HG03457 (cell line): Measurements from ENCODE around the gene BRK1.
"Not testable (repeated sequence)": the region's sequence is repeated elsewhere in the genome, so short reads cannot be mapped to it uniquely, and the experiment has no call there.

Source experiments
- ATAC-seq: cut with Tn5 transposase; IDR thresholded peaks from one replicate; pipeline ENCODE4 v1.9.1; 2021; ENCODE audit warnings: moderate number of reproducible peaks; ENCODE audit not compliant: unreplicated experiment

Gene BRK1

DNA sequence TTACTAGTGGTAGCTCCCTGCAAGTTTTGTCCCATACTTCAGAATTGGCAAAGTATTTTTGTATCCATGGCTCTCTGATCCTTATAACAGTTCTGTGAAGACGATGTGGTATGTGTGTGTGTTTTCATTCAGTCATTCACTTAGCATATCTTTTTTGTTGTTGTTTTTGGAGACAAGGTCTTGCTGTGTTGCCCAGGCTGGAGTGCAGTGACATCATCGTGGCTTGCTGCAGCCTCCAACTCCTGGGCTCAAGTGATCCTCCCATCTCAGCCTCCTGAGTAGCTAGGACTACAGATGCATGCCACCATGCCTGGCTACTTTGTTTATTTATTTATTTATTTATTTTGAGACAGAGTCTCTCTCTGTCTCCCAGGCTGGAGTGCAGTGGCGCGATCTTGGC lies 60.7 kb downstream of the BRK1 start:
- not testable (repeated sequence) for ATAC-seq
